ENCODE data around the gene USP48. TPM values are rescaled to one million over a fixed set of nuclear protein-coding genes. Genes with fewer than 3 reads are reported as not detected.

USP48 gene
- total and polyA plus RNA-seq, 2 of the 8 experiments (the other 6 are each of a cell fraction or from before 2014, with no cell fraction given): 12.8 to 83.5 TPM

DNA sequence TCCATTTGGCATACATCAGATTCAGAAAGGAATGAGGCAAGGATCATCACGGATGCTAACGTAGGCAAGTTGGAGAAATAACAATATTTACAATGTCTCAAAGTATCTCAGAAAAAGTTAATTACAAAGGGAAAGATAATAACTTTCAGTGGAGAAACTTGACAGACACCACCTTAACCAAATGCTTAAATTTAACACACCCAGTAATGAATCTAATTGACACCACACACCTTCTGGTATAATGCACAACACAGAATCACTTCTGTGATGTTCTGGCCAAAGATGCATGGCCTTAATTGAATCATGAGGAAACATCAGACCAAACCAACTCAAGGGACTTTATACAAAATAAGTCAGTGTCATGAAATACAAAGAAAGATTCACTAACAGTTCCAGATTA, 23.1 kb downstream of the USP48 start (continued):
- TF ChIP-seq, protein P1, sequence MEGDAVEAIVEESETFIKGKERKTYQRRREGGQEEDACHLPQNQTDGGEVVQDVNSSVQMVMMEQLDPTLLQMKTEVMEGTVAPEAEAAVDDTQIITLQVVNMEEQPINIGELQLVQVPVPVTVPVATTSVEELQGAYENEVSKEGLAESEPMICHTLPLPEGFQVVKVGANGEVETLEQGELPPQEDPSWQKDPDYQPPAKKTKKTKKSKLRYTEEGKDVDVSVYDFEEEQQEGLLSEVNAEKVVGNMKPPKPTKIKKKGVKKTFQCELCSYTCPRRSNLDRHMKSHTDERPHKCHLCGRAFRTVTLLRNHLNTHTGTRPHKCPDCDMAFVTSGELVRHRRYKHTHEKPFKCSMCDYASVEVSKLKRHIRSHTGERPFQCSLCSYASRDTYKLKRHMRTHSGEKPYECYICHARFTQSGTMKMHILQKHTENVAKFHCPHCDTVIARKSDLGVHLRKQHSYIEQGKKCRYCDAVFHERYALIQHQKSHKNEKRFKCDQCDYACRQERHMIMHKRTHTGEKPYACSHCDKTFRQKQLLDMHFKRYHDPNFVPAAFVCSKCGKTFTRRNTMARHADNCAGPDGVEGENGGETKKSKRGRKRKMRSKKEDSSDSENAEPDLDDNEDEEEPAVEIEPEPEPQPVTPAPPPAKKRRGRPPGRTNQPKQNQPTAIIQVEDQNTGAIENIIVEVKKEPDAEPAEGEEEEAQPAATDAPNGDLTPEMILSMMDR (IDR thresholded peaks at IDR 0.05; ENCODE audit: control extremely low read depth in 1 of 3, insufficient read depth in 1 of 3, low read depth in 1 of 3, low read length in 3 of 3): no peak
- TF ChIP-seq, protein P2, sequence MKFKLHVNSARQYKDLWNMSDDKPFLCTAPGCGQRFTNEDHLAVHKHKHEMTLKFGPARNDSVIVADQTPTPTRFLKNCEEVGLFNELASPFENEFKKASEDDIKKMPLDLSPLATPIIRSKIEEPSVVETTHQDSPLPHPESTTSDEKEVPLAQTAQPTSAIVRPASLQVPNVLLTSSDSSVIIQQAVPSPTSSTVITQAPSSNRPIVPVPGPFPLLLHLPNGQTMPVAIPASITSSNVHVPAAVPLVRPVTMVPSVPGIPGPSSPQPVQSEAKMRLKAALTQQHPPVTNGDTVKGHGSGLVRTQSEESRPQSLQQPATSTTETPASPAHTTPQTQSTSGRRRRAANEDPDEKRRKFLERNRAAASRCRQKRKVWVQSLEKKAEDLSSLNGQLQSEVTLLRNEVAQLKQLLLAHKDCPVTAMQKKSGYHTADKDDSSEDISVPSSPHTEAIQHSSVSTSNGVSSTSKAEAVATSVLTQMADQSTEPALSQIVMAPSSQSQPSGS (IDR thresholded peaks at IDR 0.05; ENCODE audit: low read length): no peak
